SK-N-SH (cell line): ENCODE data around the gene TRIM10. TPM values are rescaled to one million over a fixed set of nuclear protein-coding genes. Genes with fewer than 3 reads are reported as not detected.

Source experiments
- CTCF ChIA-PET: fragments of 300-600, 350-600 bp; formaldehyde crosslinking; extraction: SDS; loops from one replicate; lab custom pipeline; 2021; lab: Yijun Ruan, JAX
- POLR2A ChIA-PET: fragments of 350-600 bp; sonication (Branson Sonifier 250); formaldehyde crosslinking; extraction: SDS; loops from one replicate; lab custom pipeline; 2020; ENCODE audit warnings: antibody characterized with exemption, inconsistent platforms; lab: Yijun Ruan, JAX
- DNase-seq: peaks from one replicate; pipeline ENCODE4 v3.0.0; 2012
- H2AFZ ChIP-seq: fragments of 200-600 bp; sonication (generic); 2 replicates; pipeline ENCODE4 v1.8.1; 2016; ENCODE audit warnings: antibody characterized with exemption, mild to moderate bottlenecking, low read depth
- H3F3A ChIP-seq: fragments of 200-600 bp; sonication (generic); replicated peaks from 2 replicates; pipeline ENCODE3; 2016; ENCODE audit warnings: antibody characterized with exemption, mild to moderate bottlenecking; ENCODE audit not compliant: insufficient read depth
- H3K27ac ChIP-seq, 2 experiments: fragments of 200-500 bp in 1 of 2; fragments of 200-600 bp in 1 of 2; sonication (Bioruptor generic) in 1 of 2; sonication (generic), shearing (Covaris generic) in 1 of 2; 2 replicates each; pipeline versions ENCODE4 v1.5.1 to v1.6.1; 2014 to 2016; ENCODE audit warnings: low read depth in 2 of 2, inconsistent platforms in 1 of 2, low read length in 1 of 2, mild to moderate bottlenecking in 1 of 2, mixed read lengths in 1 of 2
- H3K27me3 ChIP-seq: fragments of 200-600 bp; sonication (generic), shearing (Covaris generic); 2 replicates; pipeline ENCODE4 v1.6.1; 2016; ENCODE audit warnings: mixed run types; ENCODE audit not compliant: insufficient read depth
- H3K36me3 ChIP-seq, 2 experiments: fragments of 200-500 bp in 1 of 2; fragments of 200-600 bp in 1 of 2; sonication (Bioruptor generic) in 1 of 2; sonication (generic) in 1 of 2; replicated peaks in 1 of 2; 2 replicates each; pipeline versions ENCODE3 to v1.5.1; 2014 to 2016; ENCODE audit warnings: low read length in 1 of 2, mild to moderate bottlenecking in 1 of 2; ENCODE audit not compliant: insufficient read depth in 2 of 2, control insufficient read depth in 1 of 2
- H3K4me1 ChIP-seq, 2 experiments: fragments of 200-500 bp in 1 of 2; fragments of 200-600 bp in 1 of 2; sonication (Bioruptor generic) in 1 of 2; sonication (generic), shearing (Covaris generic) in 1 of 2; 2 replicates each; pipeline versions ENCODE4 v1.5.1 to v1.6.1; 2014 to 2016; ENCODE audit warnings: low read depth in 1 of 2, low read length in 1 of 2, mixed run types in 1 of 2; ENCODE audit not compliant: insufficient read depth in 2 of 2, control insufficient read depth in 1 of 2
- H3K4me2 ChIP-seq: fragments of 200-600 bp; sonication (generic), shearing (Covaris generic); 2 replicates; pipeline ENCODE4 v1.6.1; 2017; ENCODE audit warnings: mixed run types
- H3K4me3 ChIP-seq, 2 experiments: fragments of 200-500 bp in 1 of 2; fragments of 200-600 bp in 1 of 2; sonication (Bioruptor generic) in 1 of 2; sonication (generic), shearing (Covaris generic) in 1 of 2; 2 replicates each; pipeline versions ENCODE4 v1.5.1 to v1.8.1; 2014 to 2016; ENCODE audit warnings: low read depth in 2 of 2, inconsistent platforms in 1 of 2, low read length in 1 of 2, mild to moderate bottlenecking in 1 of 2, mixed read lengths in 1 of 2, moderate library complexity in 1 of 2
- H3K79me2 ChIP-seq: fragments of 200-600 bp; sonication (generic); 2 replicates; pipeline ENCODE4 v1.8.1; 2017; ENCODE audit warnings: mild to moderate bottlenecking; ENCODE audit not compliant: insufficient read depth
- H3K9ac ChIP-seq: fragments of 200-600 bp; sonication (generic); 2 replicates; pipeline ENCODE4 v1.6.1; 2017; ENCODE audit warnings: mixed run types
- H3K9me2 ChIP-seq: fragments of 200-600 bp; sonication (generic); 2 replicates; pipeline ENCODE4 v1.6.1; 2017; ENCODE audit warnings: mixed run types
- H3K9me3 ChIP-seq: fragments of 200-600 bp; sonication (generic); 2 replicates; pipeline ENCODE4 v1.6.1; 2017; ENCODE audit warnings: mixed run types, mild to moderate bottlenecking, moderate library complexity
- H4K20me1 ChIP-seq: fragments of 200-600 bp; sonication (generic); 2 replicates; pipeline ENCODE4 v1.6.1; 2017; ENCODE audit warnings: mild to moderate bottlenecking, mixed run types; ENCODE audit not compliant: insufficient read depth
- CHD2 ChIP-seq: fragments of 150-350 bp; IDR thresholded peaks from 2 replicates; pipeline ENCODE4 v1.6.1; 2018; ENCODE audit warnings: low read length; ENCODE audit not compliant: partially characterized antibody
- ELF1 ChIP-seq: IDR thresholded peaks from 2 replicates; pipeline ENCODE4 v1.4.0; 2012
- EP300 ChIP-seq, 2 experiments: IDR thresholded peaks; 2 replicates each; pipeline versions ENCODE4 v1.4.0 to v1.6.1; 2012; ENCODE audit warnings: borderline replicate concordance in 1 of 2, low read depth in 1 of 2, low read length in 1 of 2
- FOXJ3 ChIP-seq: sonication (generic); formaldehyde crosslinking; IDR thresholded peaks from 2 replicates; pipeline ENCODE4 v1.5.1; 2020; ENCODE audit warnings: mild to moderate bottlenecking, missing genetic modification reagents
- FOXM1 ChIP-seq: IDR thresholded peaks from 2 replicates; pipeline ENCODE4 v1.4.0; 2012; ENCODE audit warnings: low read depth, mild to moderate bottlenecking
- GABPA ChIP-seq: IDR thresholded peaks from 2 replicates; pipeline ENCODE4 v1.4.0; 2012; ENCODE audit warnings: low read depth, mild to moderate bottlenecking
- GATA2 ChIP-seq: sonication (generic); formaldehyde crosslinking; IDR thresholded peaks from 2 replicates; pipeline ENCODE4 v1.5.0; 2020; ENCODE audit warnings: mild to moderate bottlenecking, missing genetic modification reagents
- JUND ChIP-seq: IDR thresholded peaks from 2 replicates; pipeline ENCODE4 v1.4.0; 2012
- NFIC ChIP-seq: IDR thresholded peaks from 2 replicates; pipeline ENCODE4 v1.4.0; 2012; ENCODE audit warnings: borderline replicate concordance
- NRF1 ChIP-seq: IDR thresholded peaks from 2 replicates; pipeline ENCODE4 v1.6.1; 2012; ENCODE audit warnings: low read depth, mild to moderate bottlenecking, low read length
- RAD21 ChIP-seq: IDR thresholded peaks from 2 replicates; pipeline ENCODE4 v1.6.1; 2012; ENCODE audit warnings: mild to moderate bottlenecking, low read length
- RFX5 ChIP-seq: IDR thresholded peaks from 2 replicates; pipeline ENCODE4 v1.6.1; 2012; ENCODE audit warnings: mild to moderate bottlenecking, improper control_type of control experiment, low read length
- SMC3 ChIP-seq: IDR thresholded peaks from 2 replicates; pipeline ENCODE4 v1.6.1; 2012; ENCODE audit warnings: low read depth, low read length, improper control_type of control experiment
- TAF1 ChIP-seq: IDR thresholded peaks from 2 replicates; pipeline ENCODE4 v1.6.1; 2012; ENCODE audit warnings: low read depth, mild to moderate bottlenecking, low read length, moderate library complexity, borderline replicate concordance
- YY1 ChIP-seq: IDR thresholded peaks from 2 replicates; pipeline ENCODE4 v1.4.0; 2012; ENCODE audit warnings: low read depth, mild to moderate bottlenecking
- WGBS: methylation state at CpG from one replicate; pipeline ENCODE4 v1.1.6; 2017; ENCODE audit warnings: low lambda C conversion rate; 5-methylcytosine and 5-hydroxymethylcytosine counted together
- polyA plus RNA-seq, 3 experiments: library from polyadenylated mRNA; depleted of rRNA; stranded (reverse); fragments of >200 nt; gene quantifications; 2 replicates each; pipeline ENCODE4 v1.2.3, GENCODE V29; 2012
- TF ChIP-seq, protein P1 (sequence below): fragments of 150-350 bp; IDR thresholded peaks from 2 replicates; pipeline ENCODE4 v1.6.1; 2016; ENCODE audit warnings: mild to moderate bottlenecking, low read depth, low read length
- TF ChIP-seq, protein P2 (sequence below): IDR thresholded peaks from 2 replicates; pipeline ENCODE4 v1.6.1; 2012; ENCODE audit warnings: mild to moderate bottlenecking, low read depth, low read length, moderate library complexity
- TF ChIP-seq, protein P3 (sequence below): fragments of 200-600 bp; sonication (generic); IDR thresholded peaks from 2 replicates; pipeline ENCODE4 v1.6.1; 2017; ENCODE audit warnings: antibody characterized with exemption, mild to moderate bottlenecking, moderate library complexity
- TF ChIP-seq, protein P4 (sequence below): fragments of 150-350 bp; IDR thresholded peaks from 2 replicates; pipeline ENCODE4 v1.6.1; 2017; ENCODE audit warnings: antibody characterized with exemption, low read length, low read depth, borderline replicate concordance
- TF ChIP-seq, protein P5 (sequence below): IDR thresholded peaks from 2 replicates; pipeline ENCODE4 v1.4.0; 2012; ENCODE audit warnings: low read depth

Gene TRIM10
- polyA plus RNA-seq, 1 of the 3 experiments (the other 2 are of a cell fraction) = not detected

DNA sequence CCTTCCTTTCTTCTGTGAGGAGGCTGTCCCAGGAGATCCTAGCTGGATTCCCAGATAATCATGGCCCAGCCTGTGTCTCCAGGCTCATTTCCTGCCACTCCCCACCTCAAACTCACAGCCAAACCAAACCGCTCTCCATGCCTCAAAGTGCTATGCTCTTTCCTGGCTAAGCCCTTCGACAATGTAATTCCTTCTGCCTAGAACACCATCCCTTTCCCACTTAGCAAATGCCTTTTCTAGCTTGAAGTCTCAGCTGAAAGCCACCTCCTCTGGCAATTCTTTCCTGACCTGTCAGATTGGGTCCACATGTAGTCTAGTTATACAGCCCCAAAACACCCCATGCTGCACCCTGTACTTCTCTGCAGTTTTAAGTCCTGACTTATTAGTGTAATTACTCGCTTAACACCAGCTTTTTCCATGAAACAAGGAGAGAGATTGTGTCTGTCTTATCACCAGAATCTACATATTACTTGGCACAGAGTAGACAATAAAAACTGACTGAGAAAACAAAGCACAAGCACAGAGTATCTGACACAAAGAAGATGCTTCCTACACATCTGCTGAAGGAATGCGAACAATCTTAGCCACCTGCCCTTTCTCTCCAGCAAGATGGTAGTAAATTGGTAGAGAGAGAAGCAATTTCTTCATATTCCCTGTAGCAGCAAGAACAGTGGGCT is 46.7 kb upstream of the TRIM10 start:
- peaks cover 43% of the 10 kb centered on the region for H4K20me1 ChIP-seq

More for the DNA sequence above, 46.7 kb upstream of the TRIM10 start:
- POLR2A ChIA-PET = interaction anchor here (1.5 kb wide), 1 partner anchor 12 kb away, joined by 3 read pairs; no protein-coding TSS in a partner anchor
- peaks cover 10 to 20% of the 10 kb centered on the region in 2 experiments; a peak in 3 of 4 replicates for H3K4me1 ChIP-seq
- H3K9ac ChIP-seq = no peak overlapping the region
- H3K9me3 ChIP-seq = no peaks in the 10 kb centered on the region
- H3K27me3 ChIP-seq = no peaks in the 10 kb centered on the region
- no peak for DNase-seq
- no peaks in the 10 kb centered on the region for H3F3A ChIP-seq
- H3K9me2 ChIP-seq = no peaks in the 10 kb centered on the region
- no peaks in the 10 kb centered on the region for H3K36me3 ChIP-seq
- no peak overlapping the region for H3K4me3 ChIP-seq
- CTCF ChIA-PET = interaction anchor here (1.1 to 2.5 kb wide), 3 partner anchors 12 to 584 kb away, joined by 3 to 13 read pairs (median 3); no protein-coding TSS in a partner anchor
- H3K79me2 ChIP-seq = peaks cover 89% of the 10 kb centered on the region
- H3K27ac ChIP-seq = no peak overlapping the region
- TF ChIP-seq EP300 (IDR thresholded peaks at IDR 0.05; ENCODE audit: borderline replicate concordance in 1 of 2, low read depth in 1 of 2, low read length in 1 of 2) (no peak), GABPA (no peak), FOXJ3 (CRISPR knock-in tag) (no peak), FOXM1 (no peak), CHD2 (no peak), ELF1 (no peak), YY1 (no peak), RFX5 (no peak), TAF1 (no peak), NRF1 (no peak), GATA2 (no peak), SMC3 (no peak), NFIC (no peak), RAD21 (no peak), JUND (no peak)
- TF ChIP-seq, protein P1, sequence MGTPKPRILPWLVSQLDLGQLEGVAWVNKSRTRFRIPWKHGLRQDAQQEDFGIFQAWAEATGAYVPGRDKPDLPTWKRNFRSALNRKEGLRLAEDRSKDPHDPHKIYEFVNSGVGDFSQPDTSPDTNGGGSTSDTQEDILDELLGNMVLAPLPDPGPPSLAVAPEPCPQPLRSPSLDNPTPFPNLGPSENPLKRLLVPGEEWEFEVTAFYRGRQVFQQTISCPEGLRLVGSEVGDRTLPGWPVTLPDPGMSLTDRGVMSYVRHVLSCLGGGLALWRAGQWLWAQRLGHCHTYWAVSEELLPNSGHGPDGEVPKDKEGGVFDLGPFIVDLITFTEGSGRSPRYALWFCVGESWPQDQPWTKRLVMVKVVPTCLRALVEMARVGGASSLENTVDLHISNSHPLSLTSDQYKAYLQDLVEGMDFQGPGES = no peak
- TF ChIP-seq, protein P2, sequence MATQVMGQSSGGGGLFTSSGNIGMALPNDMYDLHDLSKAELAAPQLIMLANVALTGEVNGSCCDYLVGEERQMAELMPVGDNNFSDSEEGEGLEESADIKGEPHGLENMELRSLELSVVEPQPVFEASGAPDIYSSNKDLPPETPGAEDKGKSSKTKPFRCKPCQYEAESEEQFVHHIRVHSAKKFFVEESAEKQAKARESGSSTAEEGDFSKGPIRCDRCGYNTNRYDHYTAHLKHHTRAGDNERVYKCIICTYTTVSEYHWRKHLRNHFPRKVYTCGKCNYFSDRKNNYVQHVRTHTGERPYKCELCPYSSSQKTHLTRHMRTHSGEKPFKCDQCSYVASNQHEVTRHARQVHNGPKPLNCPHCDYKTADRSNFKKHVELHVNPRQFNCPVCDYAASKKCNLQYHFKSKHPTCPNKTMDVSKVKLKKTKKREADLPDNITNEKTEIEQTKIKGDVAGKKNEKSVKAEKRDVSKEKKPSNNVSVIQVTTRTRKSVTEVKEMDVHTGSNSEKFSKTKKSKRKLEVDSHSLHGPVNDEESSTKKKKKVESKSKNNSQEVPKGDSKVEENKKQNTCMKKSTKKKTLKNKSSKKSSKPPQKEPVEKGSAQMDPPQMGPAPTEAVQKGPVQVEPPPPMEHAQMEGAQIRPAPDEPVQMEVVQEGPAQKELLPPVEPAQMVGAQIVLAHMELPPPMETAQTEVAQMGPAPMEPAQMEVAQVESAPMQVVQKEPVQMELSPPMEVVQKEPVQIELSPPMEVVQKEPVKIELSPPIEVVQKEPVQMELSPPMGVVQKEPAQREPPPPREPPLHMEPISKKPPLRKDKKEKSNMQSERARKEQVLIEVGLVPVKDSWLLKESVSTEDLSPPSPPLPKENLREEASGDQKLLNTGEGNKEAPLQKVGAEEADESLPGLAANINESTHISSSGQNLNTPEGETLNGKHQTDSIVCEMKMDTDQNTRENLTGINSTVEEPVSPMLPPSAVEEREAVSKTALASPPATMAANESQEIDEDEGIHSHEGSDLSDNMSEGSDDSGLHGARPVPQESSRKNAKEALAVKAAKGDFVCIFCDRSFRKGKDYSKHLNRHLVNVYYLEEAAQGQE = no peak
- TF ChIP-seq, protein P3, sequence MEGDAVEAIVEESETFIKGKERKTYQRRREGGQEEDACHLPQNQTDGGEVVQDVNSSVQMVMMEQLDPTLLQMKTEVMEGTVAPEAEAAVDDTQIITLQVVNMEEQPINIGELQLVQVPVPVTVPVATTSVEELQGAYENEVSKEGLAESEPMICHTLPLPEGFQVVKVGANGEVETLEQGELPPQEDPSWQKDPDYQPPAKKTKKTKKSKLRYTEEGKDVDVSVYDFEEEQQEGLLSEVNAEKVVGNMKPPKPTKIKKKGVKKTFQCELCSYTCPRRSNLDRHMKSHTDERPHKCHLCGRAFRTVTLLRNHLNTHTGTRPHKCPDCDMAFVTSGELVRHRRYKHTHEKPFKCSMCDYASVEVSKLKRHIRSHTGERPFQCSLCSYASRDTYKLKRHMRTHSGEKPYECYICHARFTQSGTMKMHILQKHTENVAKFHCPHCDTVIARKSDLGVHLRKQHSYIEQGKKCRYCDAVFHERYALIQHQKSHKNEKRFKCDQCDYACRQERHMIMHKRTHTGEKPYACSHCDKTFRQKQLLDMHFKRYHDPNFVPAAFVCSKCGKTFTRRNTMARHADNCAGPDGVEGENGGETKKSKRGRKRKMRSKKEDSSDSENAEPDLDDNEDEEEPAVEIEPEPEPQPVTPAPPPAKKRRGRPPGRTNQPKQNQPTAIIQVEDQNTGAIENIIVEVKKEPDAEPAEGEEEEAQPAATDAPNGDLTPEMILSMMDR = no peak
- TF ChIP-seq, protein P4, sequence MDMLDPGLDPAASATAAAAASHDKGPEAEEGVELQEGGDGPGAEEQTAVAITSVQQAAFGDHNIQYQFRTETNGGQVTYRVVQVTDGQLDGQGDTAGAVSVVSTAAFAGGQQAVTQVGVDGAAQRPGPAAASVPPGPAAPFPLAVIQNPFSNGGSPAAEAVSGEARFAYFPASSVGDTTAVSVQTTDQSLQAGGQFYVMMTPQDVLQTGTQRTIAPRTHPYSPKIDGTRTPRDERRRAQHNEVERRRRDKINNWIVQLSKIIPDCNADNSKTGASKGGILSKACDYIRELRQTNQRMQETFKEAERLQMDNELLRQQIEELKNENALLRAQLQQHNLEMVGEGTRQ = no peak
- TF ChIP-seq, protein P5, sequence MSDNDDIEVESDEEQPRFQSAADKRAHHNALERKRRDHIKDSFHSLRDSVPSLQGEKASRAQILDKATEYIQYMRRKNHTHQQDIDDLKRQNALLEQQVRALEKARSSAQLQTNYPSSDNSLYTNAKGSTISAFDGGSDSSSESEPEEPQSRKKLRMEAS = no peak
- no peak overlapping the region for H3K4me2 ChIP-seq
- H2AFZ ChIP-seq = no peak overlapping the region
- 98% methylated on average over 4 of the region's 4 CpGs for WGBS
